GM19324 (cell line): ENCODE results near the gene KAT7.

Experiments
- ATAC-seq: cut with Tn5 transposase; IDR thresholded peaks from one replicate; pipeline ENCODE4 v1.9.1; 2021; ENCODE audit warnings: mild to moderate bottlenecking, moderate library complexity; ENCODE audit not compliant: unreplicated experiment, low FRiP score

The KAT7 gene

DNA sequence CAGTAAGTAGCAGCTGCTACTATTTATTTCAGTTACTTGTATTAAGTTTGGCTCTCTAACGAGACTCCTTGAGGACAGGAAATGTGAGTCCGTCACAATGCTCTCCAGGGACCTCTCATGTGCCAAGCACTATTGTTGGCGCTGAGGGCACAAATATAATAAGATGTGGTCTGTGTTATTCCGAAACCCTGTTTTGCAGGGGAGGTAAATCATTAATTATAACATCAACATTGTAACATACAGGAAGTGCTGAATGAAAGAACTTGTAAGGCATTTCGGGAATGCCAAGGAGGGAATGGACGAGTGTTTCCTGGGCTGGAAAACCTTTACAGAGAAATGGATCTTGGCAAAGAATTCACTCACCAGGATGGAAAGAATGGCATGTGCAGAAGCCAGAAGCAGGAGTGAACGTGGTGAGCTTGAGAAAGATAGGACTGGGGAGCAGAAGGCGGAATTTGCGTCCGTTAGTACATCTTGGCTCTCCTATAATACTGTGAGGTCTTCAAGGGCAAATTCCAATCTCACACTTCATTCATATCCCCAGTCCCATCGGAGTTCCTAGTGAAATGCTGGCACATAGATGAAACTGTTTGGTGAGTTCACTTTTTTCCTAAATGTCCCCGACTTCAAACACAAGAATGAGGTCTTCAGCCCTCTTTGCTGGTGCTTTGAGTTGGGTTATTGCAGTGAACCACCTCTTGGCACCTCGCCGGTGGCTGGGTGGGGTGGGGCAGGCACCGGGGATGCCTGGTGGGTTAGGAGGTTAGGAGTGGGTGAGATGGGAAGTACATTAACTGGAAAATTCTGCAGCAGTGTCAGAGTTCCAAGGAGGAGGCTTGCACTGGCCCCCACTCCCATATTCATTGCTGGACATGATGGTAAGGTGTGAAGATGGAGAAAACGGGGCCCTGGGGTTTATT lies 47.9 kb downstream of the KAT7 start:
- ATAC-seq, result no peak

DNA sequence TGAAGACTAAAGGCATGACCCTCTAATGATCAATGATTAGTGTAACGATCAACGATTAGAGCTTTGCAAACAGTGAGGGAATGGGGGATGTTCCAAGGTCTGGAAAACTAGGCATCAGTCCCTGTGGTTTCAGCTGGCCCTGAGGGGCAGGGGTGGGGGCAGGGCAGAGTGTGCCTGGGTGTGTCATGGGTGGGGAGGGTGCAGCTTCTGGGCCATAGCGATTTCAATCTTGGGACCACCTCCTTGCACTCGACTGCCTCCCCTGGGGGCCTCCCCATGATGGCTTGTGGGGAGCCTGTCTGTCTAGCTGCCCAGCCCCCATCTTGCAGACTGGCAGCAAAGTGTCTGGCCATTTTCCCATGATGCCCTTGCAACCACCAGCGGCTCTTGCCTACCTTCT lies 51.0 kb downstream of the KAT7 start:
- no peak for ATAC-seq

DNA sequence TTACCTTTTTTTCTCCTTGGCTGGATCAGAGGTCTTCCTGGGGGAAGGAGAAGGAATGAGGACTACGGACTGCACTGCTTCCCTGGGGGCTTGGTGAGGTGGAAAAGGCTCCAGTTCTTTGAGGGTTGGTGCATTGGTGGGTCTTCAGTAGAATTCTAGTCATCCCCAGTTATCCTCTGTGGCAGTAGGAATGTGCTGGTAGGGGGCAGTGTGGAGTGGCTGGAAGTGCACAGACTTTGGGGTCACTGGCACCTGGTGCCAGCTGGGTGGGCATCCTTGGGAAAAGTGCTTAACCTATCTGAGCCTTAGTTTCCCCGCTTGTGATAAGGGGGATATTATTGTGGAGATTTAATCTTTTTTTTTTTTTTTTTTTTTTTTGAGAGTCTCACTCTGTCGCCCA lies 53.1 kb downstream of the KAT7 start:
- ATAC-seq, result no peak

DNA sequence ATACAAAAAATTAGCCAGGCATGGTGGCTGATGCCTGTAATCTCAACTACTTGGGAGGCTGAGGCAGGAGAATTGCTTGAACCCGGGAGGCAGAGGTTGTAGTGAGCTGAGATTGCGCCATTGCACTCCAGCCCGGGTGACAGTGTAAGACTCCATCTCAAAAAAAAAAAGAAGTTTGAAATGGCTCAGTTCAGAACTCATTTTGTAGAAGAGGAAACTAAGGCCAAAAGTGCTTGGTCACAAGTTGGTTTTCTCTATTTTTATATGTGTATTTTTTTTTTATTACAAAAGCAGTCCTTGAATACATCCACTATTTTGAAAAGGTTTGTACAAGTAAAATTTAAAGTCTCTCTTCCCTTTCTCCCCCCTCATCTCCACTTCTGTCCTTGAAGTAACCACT lies 53.9 kb downstream of the KAT7 start:
- no peak for ATAC-seq

DNA sequence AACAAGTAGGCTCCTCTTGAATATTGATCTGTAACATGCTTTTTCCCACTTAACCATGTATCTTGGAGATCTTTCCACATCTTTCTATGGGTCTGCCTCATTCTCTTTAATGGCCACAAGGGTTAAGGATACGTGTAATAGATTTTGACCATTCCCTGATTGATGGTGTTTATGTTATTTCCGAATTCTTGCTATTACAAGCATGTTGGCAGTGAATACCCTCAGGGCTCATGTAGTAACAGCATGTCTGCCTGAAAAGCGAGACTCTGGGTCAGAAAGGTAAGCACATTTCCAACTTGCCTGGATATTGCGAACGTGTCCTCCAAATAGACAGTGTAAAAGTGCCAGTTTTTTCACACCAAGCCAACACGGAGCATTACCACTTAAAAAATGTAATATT lies 54.4 kb downstream of the KAT7 start:
- ATAC-seq, result no peak

DNA sequence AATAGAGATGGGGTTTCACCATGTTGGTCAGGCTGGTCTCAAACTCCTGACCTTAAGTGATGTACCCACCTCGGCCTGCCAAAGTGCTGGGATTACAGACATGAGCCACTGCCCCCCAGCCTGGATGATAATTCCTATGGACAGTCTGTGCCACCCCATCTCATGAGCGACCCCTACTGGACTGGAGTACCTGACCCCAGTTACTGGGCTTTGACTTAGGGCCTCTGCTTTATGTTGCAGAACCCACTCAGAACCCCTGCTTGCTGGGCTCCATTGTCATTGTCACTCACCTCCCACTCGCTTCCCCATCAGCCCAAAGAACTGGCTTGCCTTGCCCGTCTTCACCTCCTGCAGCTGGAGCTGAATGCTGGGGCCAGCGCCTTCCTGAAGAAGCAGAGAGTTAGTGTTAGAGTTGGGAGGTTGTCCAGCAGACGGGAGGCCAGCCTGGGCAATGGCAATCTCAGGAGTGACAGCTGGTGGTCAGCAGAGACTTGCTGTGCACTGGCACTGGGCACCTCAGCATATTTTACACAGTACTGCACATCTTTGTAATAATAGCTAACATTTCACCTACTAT lies 55.4 kb downstream of the KAT7 start:
- no peak for ATAC-seq

DNA sequence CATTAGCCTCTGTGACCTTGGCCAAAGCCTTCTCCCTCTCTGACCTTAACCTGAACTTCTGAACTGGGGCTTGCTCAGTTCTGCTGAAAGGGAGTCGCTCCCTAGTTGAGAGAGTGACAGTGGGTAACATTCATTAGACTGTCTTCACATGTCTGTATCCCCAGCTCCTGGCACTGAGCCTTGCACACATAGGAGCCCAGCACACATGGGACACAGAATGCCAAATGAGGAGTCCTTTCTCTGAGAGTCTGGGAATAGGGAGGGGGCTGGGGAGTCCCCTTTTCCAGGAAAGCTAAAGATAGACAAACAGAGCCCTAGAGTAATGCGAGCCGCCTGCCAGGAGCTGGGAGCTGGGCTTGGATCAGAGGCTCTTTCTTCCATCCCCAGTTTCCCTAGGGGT lies 56.8 kb downstream of the KAT7 start:
- ATAC-seq, result no peak

DNA sequence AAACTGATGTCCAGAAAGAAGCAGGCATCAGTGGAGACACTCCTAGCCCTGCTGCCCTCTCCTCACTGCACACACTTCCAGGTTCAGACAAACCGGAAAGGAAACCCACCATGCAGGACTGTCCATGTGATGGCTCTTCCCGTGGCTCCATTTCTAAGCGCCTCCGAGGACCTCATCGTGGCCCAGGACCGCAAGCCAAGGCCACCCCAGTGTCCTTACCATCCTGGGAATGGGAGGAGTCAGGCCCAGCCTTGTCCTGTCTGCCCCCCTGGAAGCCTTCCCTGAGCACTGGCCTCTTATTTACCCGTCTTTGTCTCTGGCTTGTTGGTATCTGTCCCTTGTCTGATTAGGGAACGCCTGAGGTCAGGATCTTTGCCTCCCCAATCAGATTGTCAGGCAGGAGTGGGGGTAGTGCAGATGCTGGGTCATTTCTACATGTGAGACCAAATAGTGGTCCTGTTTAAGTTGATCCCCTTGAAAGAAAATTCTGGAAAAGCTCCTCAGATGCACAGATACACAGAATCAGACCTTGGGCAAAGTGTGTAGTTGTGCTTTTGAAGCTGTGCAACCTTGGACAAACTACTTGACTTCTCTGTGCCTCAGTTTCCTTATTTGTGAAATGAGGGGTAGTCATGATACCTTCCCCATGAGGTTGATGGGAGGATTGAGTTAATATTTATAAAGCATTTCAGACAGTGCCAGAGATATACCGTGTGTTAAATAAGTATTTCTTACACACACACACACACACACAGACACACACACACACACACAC lies 58.6 kb downstream of the KAT7 start:
- ATAC-seq, result no peak

DNA sequence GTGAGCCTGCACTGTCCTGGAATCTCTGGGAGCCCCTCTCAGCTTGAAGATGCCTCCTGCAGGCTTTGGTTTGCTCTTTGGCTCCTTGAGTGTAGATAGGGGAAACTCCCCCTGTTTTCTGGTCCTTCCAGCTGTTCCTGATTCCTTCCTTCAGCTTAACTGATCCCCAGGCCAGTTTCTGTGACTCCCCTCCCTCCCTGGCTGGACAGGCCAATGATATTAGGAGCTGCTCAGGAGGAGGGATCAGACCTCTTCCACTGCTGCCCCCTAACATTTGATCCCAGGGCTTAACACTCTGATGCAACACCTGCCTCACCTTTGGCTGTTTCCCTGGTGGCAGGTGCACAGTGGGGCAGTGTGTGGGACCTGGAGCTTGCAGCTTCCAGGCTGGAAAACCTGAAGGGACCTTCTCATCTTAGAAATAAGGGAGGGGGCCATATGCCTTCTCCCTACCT lies 59.6 kb downstream of the KAT7 start, which contains the start of gene TAC4:
Gene TAC4 (minus strand): TSS at position 51 of the 455 bp plus-strand sequence. CDS start 52 bp downstream, outside the sequence.
- no peak for ATAC-seq

DNA sequence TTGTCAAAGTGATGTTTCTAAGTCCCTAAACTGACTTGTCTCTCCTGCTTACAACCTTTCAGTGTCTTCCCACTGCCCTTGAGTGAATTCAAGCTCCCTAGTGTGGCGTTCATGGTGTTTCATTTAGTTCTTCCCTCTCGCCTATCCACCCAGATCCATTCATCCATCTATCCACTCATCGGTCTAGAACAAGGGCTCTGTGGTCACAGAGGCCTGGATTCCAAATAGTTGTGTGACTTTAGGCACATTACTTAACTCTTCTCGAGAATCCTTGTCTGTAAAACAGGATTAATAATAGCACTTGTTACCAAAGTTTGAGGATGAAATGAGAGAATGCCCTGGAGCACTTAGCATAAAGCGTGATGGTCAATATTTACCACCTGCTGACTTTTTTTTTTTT lies 60.3 kb downstream of the KAT7 start:
- ATAC-seq, result no peak

DNA sequence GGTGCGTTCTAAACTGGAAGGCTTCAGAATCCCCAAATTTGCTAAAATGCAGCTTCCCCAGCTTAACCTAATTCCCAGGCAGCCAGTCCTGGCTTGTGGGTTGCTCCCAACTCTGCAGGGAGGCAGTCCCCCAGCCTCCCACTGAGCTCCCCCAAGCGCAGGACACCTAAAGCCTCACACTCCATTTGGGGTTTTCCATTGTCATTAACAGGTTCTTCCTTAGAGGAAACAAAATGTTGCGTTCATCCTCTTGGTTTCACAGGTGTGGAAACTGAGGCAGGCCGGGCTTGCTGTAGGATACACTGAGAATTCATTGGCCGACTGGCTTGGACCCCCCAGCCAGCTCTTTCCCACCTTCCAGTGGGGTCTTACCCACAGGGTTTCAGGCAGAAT lies 61.7 kb downstream of the KAT7 start:
- ATAC-seq, result no peak

DNA sequence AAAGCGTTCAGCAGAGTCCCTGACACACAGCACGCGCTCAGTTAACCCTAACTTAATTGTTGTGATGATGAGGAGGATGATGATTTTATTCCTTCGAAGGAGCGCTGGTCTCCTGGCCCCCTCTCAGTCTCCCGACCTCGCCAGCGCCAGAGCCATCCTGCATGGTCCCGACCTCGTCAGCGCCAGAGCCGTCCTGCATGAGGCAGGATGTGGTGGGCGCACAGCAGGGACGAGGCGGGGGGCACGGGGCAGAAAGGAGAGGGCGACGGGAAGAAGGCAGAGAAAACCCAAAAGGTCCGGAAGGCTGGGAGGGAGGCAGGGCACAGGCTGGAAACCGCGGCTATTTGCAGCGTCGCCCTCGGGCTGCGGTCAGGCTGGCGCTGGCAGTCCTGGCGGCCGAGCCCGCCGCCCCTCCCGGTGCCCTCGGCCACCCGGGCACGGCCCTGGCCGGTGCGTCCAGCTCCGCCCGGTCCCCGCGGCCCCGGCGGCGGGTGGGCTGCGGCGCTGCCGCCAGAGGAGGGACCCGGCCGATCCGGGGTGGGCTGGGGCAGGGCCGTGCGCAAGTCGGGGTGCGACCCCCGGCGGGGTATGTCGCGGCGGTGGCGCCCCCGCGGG lies 62.4 kb downstream of the KAT7 start:
- ATAC-seq, result no peak

DNA sequence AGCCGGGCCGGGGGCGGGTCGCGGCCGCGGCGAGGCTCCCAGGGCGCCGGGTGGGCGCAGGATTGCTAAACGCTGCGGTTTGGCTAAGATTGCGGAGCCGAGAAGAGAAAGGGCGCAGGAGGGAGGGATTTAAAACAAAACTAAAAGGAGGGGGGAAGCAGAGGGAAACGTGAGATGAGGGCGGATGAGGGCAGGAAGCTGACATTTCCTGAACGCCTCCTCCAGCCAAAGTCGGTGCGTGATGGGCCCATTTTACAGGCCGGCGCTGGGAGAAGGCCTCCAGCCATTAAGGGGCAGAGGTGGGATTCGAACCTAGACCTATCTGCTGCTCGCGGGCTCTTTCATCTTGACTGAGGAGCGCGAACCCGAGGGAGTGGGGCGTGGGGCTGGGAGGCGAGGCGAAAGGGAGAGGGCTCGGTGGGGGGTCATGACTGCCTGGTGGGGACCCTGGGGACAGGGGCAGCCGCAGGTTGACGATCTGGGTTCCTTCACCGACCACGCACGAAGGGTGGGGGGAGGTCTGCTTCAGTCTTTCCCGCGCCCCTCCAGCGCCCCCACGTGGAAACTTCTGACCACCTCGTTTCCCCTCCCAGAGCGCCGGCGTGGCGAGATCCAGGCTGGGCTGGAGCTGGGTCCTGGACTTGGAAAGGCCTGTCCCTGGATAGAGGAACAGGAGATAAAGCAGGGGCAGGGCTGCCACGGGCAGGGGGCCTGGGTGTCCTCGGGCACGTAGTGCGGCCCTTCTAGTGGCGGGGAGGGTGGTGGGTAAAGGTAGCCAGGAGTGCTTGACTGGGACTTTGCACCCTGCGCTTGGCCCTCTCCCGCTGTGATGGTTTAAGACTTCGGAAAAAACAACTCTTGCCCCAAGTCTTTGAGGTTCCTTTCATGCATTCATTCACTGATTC lies 63.2 kb downstream of the KAT7 start:
- no peak for ATAC-seq

DNA sequence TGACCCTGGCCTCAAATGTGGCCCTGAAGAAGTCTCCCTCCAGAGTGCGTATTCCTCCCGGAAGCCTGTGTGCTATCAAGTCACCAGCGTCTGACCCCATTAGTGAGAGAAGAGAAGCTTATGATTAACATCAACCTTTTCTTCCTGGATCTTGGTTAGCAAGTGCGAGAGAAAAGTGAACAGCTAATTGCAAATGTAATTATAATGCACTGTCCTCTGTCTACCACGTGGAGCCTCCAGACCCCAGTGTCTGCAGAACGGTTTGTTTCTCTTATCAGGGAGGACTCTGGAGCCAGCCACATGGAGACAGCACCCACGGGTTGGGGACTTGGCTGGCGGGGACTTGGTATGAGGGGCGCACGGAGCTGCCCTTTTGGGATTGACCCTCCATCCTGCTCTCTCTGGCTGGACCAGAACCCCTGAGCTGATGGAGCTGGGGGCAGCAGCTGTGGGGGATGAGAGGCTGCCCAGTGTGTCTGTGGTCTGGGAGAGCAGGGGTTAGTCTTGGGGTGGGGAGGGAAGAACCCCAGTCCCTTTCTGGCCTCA lies 65.1 kb downstream of the KAT7 start:
- ATAC-seq, result no peak

DNA sequence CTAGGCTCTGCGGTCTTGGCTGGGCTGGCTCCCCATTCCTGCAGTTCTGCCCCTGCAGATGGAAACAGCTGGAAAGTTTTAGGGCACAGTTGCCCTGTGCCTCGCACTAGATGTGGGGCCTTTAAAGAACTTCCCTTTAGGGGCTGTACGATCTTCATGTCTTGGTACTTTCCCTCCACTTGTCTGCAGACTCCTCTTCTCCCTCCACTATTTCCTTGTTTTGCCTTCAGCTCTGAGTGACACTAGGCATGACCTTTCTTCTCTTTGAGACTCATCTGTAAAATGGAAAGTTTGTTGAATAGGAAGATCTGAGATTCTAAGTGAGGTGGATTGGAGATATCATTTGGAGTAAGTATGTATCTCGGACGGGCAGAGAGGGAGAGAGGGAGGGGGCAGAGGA lies 65.6 kb downstream of the KAT7 start:
- ATAC-seq, result no peak

DNA sequence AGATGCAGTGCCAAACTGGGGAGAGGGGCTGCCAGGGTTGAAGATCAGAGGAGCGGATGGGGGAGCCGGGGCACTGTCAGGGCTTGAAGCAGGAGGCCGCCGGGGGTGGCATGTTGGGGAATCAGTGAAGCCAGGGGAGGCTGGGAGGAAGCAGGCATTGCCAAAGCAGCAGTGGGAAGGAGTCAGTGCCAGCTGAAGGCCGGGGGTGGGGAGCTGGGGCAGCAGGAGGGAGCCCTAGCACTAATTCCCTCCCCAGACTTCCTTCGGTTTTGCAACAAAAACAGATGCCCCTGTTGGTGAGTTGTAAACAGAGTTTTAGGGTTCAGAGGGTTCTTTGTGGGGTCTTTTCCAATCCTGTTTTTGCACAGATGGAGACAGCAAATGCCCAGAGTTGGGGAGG lies 70.3 kb downstream of the KAT7 start:
- ATAC-seq, result no peak

DNA sequence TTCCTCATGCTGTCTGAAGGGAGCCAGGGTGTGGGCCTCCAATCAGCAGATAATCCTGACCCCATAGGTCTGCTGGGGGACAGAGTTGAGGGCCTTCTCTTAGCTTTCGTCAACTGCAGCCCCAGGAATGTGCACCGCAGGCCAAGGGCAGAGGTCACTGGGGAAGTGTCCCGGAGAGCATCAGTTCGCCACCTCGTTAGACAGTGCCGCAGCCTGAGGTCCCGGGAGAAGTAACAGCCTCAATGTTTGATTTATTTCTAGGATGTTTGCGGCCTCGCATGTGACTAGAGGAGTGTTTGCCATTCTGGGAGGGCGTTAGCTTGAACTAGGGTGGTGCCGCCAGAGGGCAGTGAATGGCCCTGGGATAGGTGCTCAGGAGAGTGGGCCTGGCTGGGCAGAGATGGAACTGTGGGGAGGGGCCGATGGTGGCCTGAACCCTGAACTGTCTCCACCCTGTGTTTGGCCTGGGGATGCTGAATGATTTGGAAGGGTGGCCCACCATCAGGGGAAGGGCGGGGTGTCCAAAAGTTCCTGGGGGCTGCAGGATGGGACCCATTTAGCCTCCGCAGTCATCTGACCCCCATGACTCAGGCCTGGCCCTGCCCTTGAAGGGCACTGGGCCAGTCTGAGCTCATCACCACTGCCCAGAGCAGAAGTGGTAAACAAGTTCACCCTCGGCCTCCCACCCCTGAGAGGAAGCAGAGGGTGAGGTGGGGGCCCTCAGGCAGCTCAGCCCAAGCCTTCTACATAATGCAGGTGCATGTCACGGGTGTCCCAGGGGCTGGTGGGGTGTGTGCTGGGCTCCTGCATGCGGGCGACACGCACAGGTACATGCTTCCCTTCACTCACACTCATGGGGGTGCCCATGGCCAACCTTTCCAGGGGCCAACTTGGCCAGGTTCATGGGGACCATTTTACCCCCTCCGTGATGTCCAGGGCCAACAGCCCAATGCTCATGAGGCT lies 71.8 kb downstream of the KAT7 start:
- ATAC-seq, result no peak

DNA sequence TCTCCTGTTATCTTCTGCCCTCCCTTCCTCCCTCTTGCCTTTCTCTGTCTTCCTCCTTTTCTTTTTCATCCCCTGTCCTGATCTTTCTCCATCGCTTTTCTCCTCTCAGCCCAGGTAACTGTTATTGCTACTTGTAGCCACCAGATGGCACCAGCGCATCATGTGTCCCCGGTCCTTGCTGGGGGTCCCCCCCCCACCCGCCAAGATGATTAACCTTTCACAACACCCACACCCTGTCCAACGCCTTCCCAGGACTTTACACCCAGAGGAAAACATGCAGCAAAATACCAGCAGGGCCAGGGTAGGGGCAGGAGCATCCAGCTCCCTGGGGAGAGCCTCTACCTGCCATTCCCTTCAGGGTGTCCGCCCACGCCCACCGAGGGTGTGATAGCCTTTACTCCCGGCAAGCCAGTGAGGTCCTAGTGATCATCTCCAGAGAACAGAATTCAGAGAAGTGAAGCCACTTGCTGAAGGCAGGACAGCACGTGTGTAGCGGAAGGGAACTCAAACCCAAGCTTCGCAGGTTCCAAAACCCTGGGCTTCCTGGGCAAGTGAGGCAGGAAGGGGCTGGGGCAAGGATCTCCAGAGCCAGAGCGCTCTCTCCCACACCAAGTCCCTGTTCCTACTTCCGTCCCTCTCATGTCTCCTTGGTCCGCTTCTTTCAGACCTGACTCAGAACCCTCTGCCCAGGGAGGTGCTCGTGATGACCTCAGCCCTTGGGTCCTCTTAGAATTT lies 72.8 kb downstream of the KAT7 start:
- ATAC-seq, result no peak
